Measurements from ENCODE around the gene PRR20G.

DNA sequence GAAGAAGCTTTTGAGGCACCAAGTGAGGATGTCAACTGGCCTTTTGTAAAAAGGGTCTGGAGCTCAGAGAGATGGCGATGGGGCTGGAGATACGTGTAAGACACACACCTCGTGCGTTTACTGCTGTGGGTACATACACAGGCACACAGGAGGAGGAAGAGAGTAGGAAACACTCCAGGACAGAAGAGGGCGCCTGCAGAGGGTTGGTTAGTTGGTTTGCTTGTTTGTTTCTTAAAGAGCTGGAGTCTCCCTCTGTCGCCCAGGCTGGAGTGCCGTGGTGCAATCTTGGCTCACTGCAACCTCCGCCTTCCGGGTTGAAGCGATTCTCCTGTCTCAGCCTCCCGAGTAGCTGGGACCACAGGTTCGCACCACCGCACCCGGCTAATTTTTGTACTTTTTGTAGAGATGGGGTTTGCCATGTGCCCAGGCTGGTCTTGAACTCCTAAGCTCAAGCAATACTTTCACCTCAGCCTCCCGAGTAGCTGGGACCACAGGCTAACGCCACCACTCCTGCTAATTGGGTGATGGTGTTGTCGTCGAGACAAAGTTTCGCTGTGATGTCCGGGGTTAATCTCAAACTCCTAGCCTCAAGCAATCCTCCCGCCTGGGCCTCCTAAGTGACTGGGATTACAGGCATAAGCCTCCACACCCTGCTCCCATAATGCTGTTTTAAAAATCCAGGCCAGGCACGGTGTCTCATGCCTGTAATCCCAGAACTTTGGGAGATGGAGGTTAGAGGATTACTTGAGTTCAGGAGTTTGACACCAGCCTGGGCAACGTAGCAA, 1.3 kb upstream of the PRR20G start:
- TF ChIP-seq EZH2 (IDR thresholded peaks at IDR 0.05; ENCODE audit: insufficient read depth, poor library complexity, severe bottlenecking) (no peak), EZH2phosphoT487 (IDR thresholded peaks at IDR 0.05; ENCODE audit: insufficient read depth, low read depth) (no peak)
